Muscle layer of colon (tissue), 2 donors: ENCODE data around the gene MALT1.
A peak's percentile ranks its signal among the peaks of the same experiment; 100 is the strongest.
"Not testable (repeated sequence)": the region's sequence is repeated elsewhere in the genome, so short reads cannot be mapped to it uniquely, and the experiment has no call there.

ENCODE experiments used
- H3K27ac ChIP-seq: one replicate; pipeline ENCODE4 v1.7.0; 2013; ENCODE audit warnings: low read depth, mild to moderate bottlenecking, low read length, moderate library complexity
- H3K27me3 ChIP-seq, 2 donors: one replicate each; pipeline ENCODE4 v1.7.0; 2013; ENCODE audit warnings: low read length in 2 of 2, mild to moderate bottlenecking in 2 of 2; ENCODE audit not compliant: insufficient read depth in 2 of 2, control insufficient read depth in 1 of 2
- H3K36me3 ChIP-seq: one replicate; pipeline ENCODE4 v1.7.0; 2013; ENCODE audit warnings: mild to moderate bottlenecking, low read length; ENCODE audit not compliant: insufficient read depth
- H3K4me1 ChIP-seq: one replicate; pipeline ENCODE4 v1.7.0; 2013; ENCODE audit warnings: mild to moderate bottlenecking, low read length; ENCODE audit not compliant: insufficient read depth
- H3K4me3 ChIP-seq, 2 donors: one replicate each; pipeline ENCODE4 v1.7.0; 2013; ENCODE audit warnings: low read length in 2 of 2, low read depth in 1 of 2, mild to moderate bottlenecking in 1 of 2, moderate library complexity in 1 of 2
- H3K9ac ChIP-seq: one replicate; pipeline ENCODE4 v1.7.0; 2013; ENCODE audit warnings: low read length
- H3K9me3 ChIP-seq: one replicate; pipeline ENCODE4 v1.7.0; 2013; ENCODE audit warnings: mild to moderate bottlenecking, low read length
- donor health status: abdominal sarcoma.
- donor health status: Adenocarcinoma of cecum.

The MALT1 gene

DNA sequence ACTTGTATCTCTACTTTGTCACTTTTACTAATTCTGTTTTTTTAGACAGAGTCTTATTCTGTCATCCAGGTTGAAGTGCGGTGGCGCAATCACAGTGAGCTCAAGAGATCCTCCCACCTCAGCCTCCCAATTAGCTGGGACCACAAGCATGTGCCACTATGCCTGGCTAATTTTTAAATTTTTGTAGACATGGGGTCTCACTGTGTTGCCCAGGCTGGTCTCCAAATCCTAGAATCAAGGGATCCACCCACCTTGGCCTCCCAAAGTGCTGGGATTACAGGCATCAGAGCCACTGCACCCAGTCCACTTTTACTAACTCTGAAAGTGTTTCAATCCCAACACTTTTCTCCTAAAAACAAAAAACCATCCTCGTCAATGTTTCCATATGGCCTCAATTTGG lies 94.9 kb downstream of the MALT1 start:
- Histone ChIP-seq H3K27ac (no peak overlapping the region), H3K4me1 (peaks cover 11% of the 10 kb centered on the region), H3K4me3 (no peak overlapping the region), H3K36me3 (no peaks in the 10 kb centered on the region), H3K9me3 (no peaks in the 10 kb centered on the region), H3K9ac (no peak overlapping the region), H3K27me3 (no peaks in the 10 kb centered on the region)

GRCh38 chr18:58766946-58767345 lies 95.7 kb downstream of the MALT1 start:
- H3K27me3 ChIP-seq = no peaks in the 10 kb centered on the region

DNA sequence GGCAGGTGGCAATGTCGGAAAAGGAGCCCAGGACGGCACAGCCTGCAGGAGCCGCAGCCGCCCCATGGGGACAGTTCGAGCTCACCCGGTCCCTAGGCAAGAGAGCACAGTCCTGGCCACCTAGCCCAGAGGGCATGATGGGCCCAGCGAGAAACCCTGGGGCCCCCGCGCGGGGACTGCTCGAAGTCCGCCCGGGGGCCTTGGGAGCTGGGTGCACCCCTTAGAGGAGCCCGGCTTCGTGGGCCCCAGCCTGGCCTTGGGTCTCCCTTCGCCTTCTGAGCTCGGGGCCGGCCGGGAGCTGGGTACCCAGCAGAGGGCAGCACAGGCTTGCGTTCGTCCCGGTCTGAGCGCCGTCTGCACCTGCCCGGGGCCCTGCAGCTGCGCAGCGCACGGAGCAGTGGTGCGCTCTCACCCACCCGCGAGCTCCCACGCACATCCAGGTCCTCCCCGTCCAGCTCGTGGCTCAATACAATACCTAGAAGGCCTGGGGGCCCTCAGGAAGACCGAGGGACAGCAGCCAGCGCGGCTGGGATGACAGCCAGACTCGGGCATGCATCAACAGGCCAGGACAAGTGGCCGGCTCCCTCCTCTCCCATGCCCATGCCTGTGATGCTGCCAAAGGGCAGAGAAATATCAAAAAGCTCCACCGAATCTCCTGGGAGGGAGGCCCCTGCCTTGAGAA lies 97.2 kb downstream of the MALT1 start:
- no peak overlapping the region for H3K27ac ChIP-seq
- H3K27me3 ChIP-seq = no peaks in the 10 kb centered on the region
- H3K9ac ChIP-seq = no peak overlapping the region
- peaks cover 11% of the 10 kb centered on the region for H3K4me1 ChIP-seq
- H3K4me3 ChIP-seq = peak overlapping the region in 1 of 2 donors; percentile 41
- H3K9me3 ChIP-seq = no peaks in the 10 kb centered on the region
- H3K36me3 ChIP-seq = no peaks in the 10 kb centered on the region

More at GRCh38 chr18:58766946-58767345, 95.7 kb downstream of the MALT1 start:
- H3K9ac ChIP-seq = no peak overlapping the region
- no peak overlapping the region for H3K4me3 ChIP-seq
- no peaks in the 10 kb centered on the region for H3K9me3 ChIP-seq
- no peak overlapping the region for H3K27ac ChIP-seq
- H3K36me3 ChIP-seq = no peaks in the 10 kb centered on the region
- H3K4me1 ChIP-seq = peaks cover 11% of the 10 kb centered on the region

GRCh38 chr18:58769321-58769720 lies 98.1 kb downstream of the MALT1 start:
- no peaks in the 10 kb centered on the region for H3K27me3 ChIP-seq
- no peak overlapping the region for H3K27ac ChIP-seq
- H3K4me1 ChIP-seq = peaks cover 11% of the 10 kb centered on the region
- no peaks in the 10 kb centered on the region for H3K9me3 ChIP-seq
- H3K4me3 ChIP-seq = no peak overlapping the region
- H3K9ac ChIP-seq = no peak overlapping the region
- H3K36me3 ChIP-seq = no peaks in the 10 kb centered on the region

DNA sequence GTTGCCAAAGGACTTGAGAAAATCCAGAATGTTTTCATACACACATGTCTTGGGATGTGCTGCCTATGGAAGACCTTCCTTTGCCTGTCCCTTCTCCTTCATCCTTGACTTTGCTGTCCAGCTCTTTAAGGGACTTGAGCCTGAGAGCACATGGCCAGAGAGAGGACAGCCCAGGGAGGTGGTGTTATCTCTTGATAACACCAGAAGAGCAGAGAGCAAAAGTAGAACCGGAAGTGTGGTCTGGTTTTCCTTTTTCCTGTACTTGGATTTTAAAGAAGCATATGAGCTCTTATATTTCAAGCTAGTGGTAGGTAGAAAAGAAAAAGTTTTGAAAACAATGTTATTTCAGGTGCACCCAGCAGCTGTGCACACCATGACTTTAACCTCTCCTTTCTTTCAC lies 99.3 kb downstream of the MALT1 start:
- Histone ChIP-seq H3K27ac (no peak overlapping the region), H3K9ac (no peak overlapping the region), H3K36me3 (no peaks in the 10 kb centered on the region), H3K27me3 (no peaks in the 10 kb centered on the region), H3K4me1 (peaks cover 11% of the 10 kb centered on the region), H3K9me3 (no peaks in the 10 kb centered on the region), H3K4me3 (no peak overlapping the region)

GRCh38 chr18:58772161-58772560 lies 100.9 kb downstream of the MALT1 start:
- H3K4me1 ChIP-seq = peaks cover 11% of the 10 kb centered on the region
- no peak overlapping the region for H3K27ac ChIP-seq
- H3K36me3 ChIP-seq = no peaks in the 10 kb centered on the region
- H3K9ac ChIP-seq = no peak overlapping the region
- H3K27me3 ChIP-seq = no peaks in the 10 kb centered on the region
- H3K4me3 ChIP-seq = no peak overlapping the region
- no peaks in the 10 kb centered on the region for H3K9me3 ChIP-seq

- Histone ChIP-seq H3K4me3 (no peak overlapping the region), H3K36me3 (no peaks in the 10 kb centered on the region), H3K9me3 (no peaks in the 10 kb centered on the region), H3K9ac (no peak overlapping the region), H3K27ac (no peak overlapping the region), H3K27me3 (no peaks in the 10 kb centered on the region), H3K4me1 (peaks cover 10% of the 10 kb centered on the region)
Observed at GRCh38 chr18:58776084-58776483, 104.8 kb downstream of the MALT1 start.

- not testable (repeated sequence) for H3K4me1 ChIP-seq, H3K36me3 ChIP-seq, H3K27me3 ChIP-seq, H3K9ac ChIP-seq, H3K27ac ChIP-seq, H3K9me3 ChIP-seq, H3K4me3 ChIP-seq
Observed at GRCh38 chr18:58776541-58776940, 105.3 kb downstream of the MALT1 start.

- Histone ChIP-seq H3K9me3 (no peaks in the 10 kb centered on the region), H3K4me3 (no peak overlapping the region), H3K36me3 (no peaks in the 10 kb centered on the region), H3K9ac (no peak overlapping the region), H3K27ac (no peak overlapping the region), H3K27me3 (no peaks in the 10 kb centered on the region), H3K4me1 (peaks cover 10% of the 10 kb centered on the region)
Observed at GRCh38 chr18:58777471-58777870, 106.2 kb downstream of the MALT1 start.

DNA sequence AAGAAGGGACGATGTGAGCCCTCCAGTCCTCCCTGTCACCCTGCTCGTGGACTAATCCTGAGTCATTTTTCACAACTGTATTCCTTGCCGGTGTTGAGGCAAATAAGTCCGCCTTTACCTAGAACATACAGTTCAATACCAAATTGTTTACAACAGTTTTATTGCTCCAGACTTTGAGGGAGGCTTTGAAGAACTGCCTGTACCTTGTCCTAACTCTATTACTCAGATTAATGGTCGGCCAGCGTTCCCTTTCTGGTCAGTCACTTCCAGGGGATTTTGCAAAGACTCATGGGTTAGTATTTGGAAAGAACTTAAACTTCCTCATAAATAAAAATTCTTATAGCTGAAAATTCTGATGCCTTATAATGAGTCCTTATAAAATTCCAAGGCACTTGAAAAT lies 108.3 kb downstream of the MALT1 start:
- H3K36me3 ChIP-seq = no peaks in the 10 kb centered on the region
- H3K4me3 ChIP-seq = no peak overlapping the region
- H3K4me1 ChIP-seq = peaks cover 14% of the 10 kb centered on the region
- H3K9me3 ChIP-seq = no peaks in the 10 kb centered on the region
- H3K27ac ChIP-seq = peak overlapping the region; percentile 70
- no peaks in the 10 kb centered on the region for H3K27me3 ChIP-seq
- no peak overlapping the region for H3K9ac ChIP-seq

DNA sequence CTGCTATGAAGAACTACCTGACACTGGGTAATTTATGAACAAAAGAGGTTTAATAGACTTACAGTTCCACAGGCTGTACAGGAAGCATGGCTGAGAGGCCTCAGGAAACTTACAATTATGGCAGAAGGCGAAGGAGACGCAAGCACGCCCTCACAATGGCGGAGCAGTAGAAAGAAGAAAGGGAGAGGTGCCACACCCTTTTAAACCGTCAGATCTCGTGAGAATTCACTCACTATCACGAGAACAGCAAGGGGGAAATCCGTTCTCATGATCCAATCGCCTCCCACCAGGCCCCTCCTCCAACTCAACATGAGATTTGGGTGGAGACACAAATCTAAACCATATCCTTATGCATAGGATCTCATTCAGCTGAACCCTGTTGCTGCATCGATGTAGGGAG lies 108.8 kb downstream of the MALT1 start:
- no peak overlapping the region for H3K9ac ChIP-seq
- H3K27ac ChIP-seq = no peak overlapping the region
- no peak overlapping the region for H3K4me3 ChIP-seq
- H3K27me3 ChIP-seq = no peaks in the 10 kb centered on the region
- H3K9me3 ChIP-seq = no peaks in the 10 kb centered on the region
- peaks cover 19% of the 10 kb centered on the region for H3K4me1 ChIP-seq
- H3K36me3 ChIP-seq = no peaks in the 10 kb centered on the region

- H3K9me3 ChIP-seq = no peaks in the 10 kb centered on the region
Observed at GRCh38 chr18:58781627-58782194, 110.4 kb downstream of the MALT1 start.

More at GRCh38 chr18:58781627-58782194, 110.4 kb downstream of the MALT1 start:
- Histone ChIP-seq H3K4me1 (peaks cover 26% of the 10 kb centered on the region), H3K9ac (no peak overlapping the region), H3K27ac (no peak overlapping the region), H3K27me3 (no peaks in the 10 kb centered on the region), H3K4me3 (no peak overlapping the region), H3K36me3 (no peaks in the 10 kb centered on the region)
